GM21367 (cell line): ENCODE measurements around the gene RAB8A.
"Not testable (repeated sequence)": the region's sequence is repeated elsewhere in the genome, so short reads cannot be mapped to it uniquely, and the experiment has no call there.

ENCODE experiments used
- ATAC-seq: cut with Tn5 transposase; IDR thresholded peaks from one replicate; pipeline ENCODE4 v1.9.1; 2021; ENCODE audit not compliant: unreplicated experiment

RAB8A gene

DNA sequence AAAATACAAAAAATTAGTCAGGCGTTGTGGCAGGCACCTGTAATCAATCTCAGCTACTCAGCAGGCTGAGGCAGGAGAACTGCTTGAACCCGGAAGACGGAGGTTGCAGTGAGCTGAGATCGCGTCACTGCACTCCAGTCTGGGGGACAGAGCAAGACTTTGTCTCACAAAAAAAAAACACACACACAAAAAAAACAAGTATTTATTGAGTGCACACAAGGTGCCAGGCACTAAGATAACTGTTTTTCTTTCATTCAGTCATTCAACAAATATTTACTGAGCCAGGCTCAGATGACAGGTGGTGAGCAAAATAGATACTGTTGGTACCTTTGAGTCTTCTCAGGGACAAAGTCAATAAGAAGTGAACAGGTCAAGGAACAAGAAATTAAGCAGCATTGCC lies 55.4 kb downstream of the RAB8A start:
- ATAC-seq = no peak

DNA sequence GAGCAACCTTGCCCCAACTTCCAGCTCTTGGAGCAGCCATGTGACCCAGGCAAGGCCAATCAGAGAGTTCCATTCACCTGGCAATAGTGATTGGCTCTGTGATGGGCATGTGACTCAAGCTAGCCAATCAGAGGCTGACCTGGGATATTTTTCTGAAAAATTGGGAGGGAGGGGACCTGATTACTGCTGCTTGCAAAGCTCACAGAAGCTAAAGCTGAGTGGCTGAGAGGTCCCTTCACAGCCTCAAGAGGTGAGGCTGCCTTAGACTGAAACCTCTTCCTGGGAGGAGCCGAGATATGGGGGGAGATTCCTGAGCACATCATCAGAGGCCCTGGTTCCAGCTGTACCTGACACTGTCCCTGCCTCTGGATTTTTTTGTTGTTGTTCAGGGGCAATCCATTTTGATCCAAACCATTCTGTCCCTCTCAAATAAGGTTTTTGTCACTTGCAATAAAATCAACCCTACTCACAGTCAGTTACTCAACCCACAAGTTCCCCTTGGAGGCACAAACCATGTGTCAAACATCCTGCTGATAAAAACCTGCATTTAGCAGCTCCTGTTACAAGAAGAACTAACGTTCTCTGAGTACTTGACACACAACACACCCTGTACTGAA lies 56.9 kb downstream of the RAB8A start:
- no peak for ATAC-seq

DNA sequence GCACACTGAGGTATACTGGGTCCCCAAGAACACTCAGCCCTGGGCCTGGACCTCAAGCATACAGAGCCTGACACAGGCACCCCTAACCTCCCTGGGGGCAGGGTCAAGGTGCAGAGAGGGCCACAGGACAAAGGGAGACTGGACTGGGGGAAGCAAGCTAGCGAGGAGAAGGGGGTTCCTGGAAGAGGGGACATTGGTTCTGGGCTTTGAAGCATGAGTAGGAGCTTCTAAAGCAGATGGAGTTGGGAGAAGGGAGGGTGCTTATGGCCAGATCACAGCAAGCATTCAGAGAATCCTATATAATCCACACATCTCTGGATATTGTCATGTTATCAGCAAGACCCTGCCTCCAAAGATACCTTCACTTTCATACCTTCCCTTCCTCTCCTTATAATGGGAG lies 58.4 kb downstream of the RAB8A start:
- ATAC-seq = no peak

DNA sequence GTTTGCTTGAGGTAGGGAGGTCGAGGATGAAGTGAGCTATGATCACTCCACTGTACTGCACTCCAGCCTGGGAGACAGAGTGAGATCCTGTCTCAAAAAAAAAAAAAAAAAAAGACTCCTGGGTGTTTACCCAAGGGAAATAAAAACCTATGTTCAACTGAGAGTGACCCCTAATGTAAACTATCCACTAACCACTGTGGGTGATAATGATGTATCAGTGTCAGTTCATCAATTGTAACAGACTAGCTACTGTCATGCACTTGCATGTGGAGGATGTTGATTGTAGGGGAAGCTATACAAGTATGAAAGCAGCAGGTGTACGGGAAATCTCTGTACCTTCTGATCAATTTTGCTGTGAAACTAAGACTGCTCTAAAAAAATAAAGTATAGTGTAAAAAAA lies 64.3 kb downstream of the RAB8A start:
- no peak for ATAC-seq

DNA sequence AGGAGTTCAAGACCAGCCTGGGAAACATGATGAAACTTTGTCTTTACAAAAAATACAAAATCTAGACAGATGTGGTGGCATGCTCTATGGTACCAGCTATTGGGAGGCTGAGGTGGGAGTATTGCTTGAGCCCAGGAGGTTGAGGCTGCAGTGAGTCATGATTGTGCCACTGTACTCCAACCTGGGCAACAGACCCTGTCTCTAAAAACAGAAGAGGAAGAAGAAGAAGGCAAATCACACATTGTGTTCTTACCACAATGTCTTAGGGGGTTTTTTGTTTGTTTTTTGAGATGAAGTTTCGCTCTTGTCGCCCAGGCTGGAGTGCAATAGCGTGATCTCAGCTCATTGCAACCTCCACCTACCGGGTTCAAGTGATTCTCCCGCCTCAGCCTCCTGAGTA lies 67.2 kb downstream of the RAB8A start:
- not testable (repeated sequence) for ATAC-seq

DNA sequence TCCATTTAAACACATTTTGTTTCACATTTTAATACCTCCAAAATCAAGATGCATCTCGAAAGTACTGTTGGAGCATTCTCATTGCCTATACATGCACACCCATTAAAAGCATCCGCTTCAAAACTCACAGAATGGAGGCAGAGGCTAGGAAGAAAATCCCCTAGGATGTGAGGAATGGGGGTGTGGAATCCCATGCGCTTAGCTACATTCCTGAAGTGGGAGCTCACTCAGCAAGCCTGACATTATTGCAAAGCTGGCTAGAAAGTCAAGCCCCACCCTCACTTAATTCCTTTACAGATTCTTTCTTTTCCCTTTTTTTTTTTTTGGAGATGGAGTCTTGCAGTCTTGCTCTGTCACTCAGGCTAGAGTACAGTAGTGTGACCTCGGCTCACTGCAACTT lies 68.9 kb downstream of the RAB8A start:
- no peak for ATAC-seq
